NT2/D1 (cell line): ENCODE measurements around the gene FBXW7.

ENCODE experiments used
- SUZ12 ChIP-seq: IDR thresholded peaks from 2 replicates; pipeline ENCODE4 v1.6.1; 2011; ENCODE audit not compliant: insufficient read length, insufficient read depth; ENCODE audit errors: extremely low read depth
- YY1 ChIP-seq: IDR thresholded peaks from 2 replicates; pipeline ENCODE4 v1.6.1; 2011; ENCODE audit not compliant: insufficient read length, insufficient read depth
- ZNF274 ChIP-seq: IDR thresholded peaks from 2 replicates; pipeline ENCODE4 v1.6.1; 2011; ENCODE audit warnings: mild to moderate bottlenecking, low read depth, low read length

GRCh38 chr4:152455311-152455710 is 80.6 kb downstream of the FBXW7 start:
- TF ChIP-seq YY1 (no peak), ZNF274 (no peak), SUZ12 (no peak)
